GM12878 (cell line): ENCODE data around the gene ZBTB44. TPM values are rescaled to one million over a fixed set of nuclear protein-coding genes. Genes with fewer than 3 reads are reported as not detected.

Source experiments
- ATAC-seq: fragments of 200-7000 bp; cut with Tn5 transposase; 3 replicates; pipeline ENCODE4 v1.9.1; 2020; ENCODE audit warnings: mild to moderate bottlenecking, moderate library complexity
- BruUV-seq: library from RNA; stranded (reverse); fragments of 400-500 nt; replicated peaks from 2 replicates; lab custom pipeline; 2021; lab: Mats Ljungman, UMichigan
- CTCF ChIA-PET: fragments of 300-600 bp; sonication (Branson Sonifier 250); formaldehyde crosslinking; extraction: SDS; loops from one replicate; lab custom pipeline; 2021; ENCODE audit warnings: inconsistent platforms; lab: Yijun Ruan, JAX
- POLR2A ChIA-PET: fragments of 350-600 bp; formaldehyde crosslinking; extraction: SDS; loops from one replicate; lab custom pipeline; 2021; ENCODE audit warnings: inconsistent platforms; lab: Charles Lee
- RAD21 ChIA-PET: fragments of 300-600 bp; sonication (Branson Sonifier 250); formaldehyde crosslinking; loops from one replicate; lab custom pipeline; 2023; ENCODE audit warnings: antibody characterized with exemption; ENCODE audit not compliant: unreplicated experiment; lab: Charles Lee
- SMC1A ChIA-PET: fragments of 300-600 bp; sonication (Branson Sonifier 250); formaldehyde crosslinking; loops from one replicate; lab custom pipeline; 2023; ENCODE audit not compliant: unreplicated experiment, uncharacterized antibody; lab: Charles Lee
- DNase-seq: peaks from one replicate; pipeline ENCODE4 v3.0.0-alpha.2; 2011; ENCODE audit warnings: low read depth, low spot score
- FAIRE-seq: peaks from 3 replicates; lab custom pipeline; 2011; peaks lifted over from hg19 to GRCh38; lab: Jason Lieb, UNC
- H2AFZ ChIP-seq: 2 replicates; pipeline ENCODE4 v1.6.0; 2011; ENCODE audit warnings: low read depth, low read length, control low read depth; ENCODE audit not compliant: control insufficient read depth
- H3K27ac ChIP-seq: 2 replicates; pipeline ENCODE4 v1.5.1; 2011; ENCODE audit warnings: control low read depth; ENCODE audit not compliant: control insufficient read depth, insufficient read depth
- H3K27me3 ChIP-seq, 2 experiments: replicated peaks in 1 of 2; 2 replicates each; pipeline versions ENCODE4 v1.6.0 to v1.6.1; 2011; ENCODE audit warnings: low read length in 1 of 2; ENCODE audit not compliant: control insufficient read depth in 2 of 2, insufficient read depth in 2 of 2
- H3K36me3 ChIP-seq, 2 experiments: 2 replicates each; pipeline ENCODE4 v1.5.1; 2011; ENCODE audit warnings: low read length in 1 of 2; ENCODE audit not compliant: control insufficient read depth in 2 of 2, insufficient read depth in 2 of 2
- H3K4me1 ChIP-seq: 2 replicates; pipeline ENCODE4 v1.6.1; 2011; ENCODE audit warnings: mild to moderate bottlenecking, low read length, moderate library complexity, mixed read lengths; ENCODE audit not compliant: control insufficient read depth, insufficient read depth
- H3K4me2 ChIP-seq: 2 replicates; pipeline ENCODE4 v1.6.0; 2011; ENCODE audit warnings: control low read depth; ENCODE audit not compliant: control insufficient read depth, insufficient read depth
- H3K4me3 ChIP-seq: fragments of 200-600 bp; sonication (generic); 2 replicates; pipeline ENCODE4 v1.5.1; 2016
- H3K79me2 ChIP-seq: 2 replicates; pipeline ENCODE4 v1.6.0; 2011; ENCODE audit warnings: low read length; ENCODE audit not compliant: control insufficient read depth, insufficient read depth
- H3K9ac ChIP-seq: 2 replicates; pipeline ENCODE4 v1.8.0; 2011; ENCODE audit warnings: low read length, control low read depth, mixed read lengths; ENCODE audit not compliant: control insufficient read depth, insufficient read depth
- H3K9me3 ChIP-seq: replicated peaks from 3 replicates; pipeline ENCODE4 v1.5.1; 2011; ENCODE audit warnings: mild to moderate bottlenecking, low read length; ENCODE audit not compliant: control insufficient read depth, insufficient read depth
- H4K20me1 ChIP-seq: 2 replicates; pipeline ENCODE4 v1.6.0; 2011; ENCODE audit not compliant: control insufficient read depth, insufficient read depth
- BCL11A ChIP-seq: IDR thresholded peaks from 2 replicates; pipeline ENCODE4 v1.6.1; 2011; ENCODE audit warnings: low read depth, low read length
- CREM ChIP-seq: IDR thresholded peaks from 2 replicates; pipeline ENCODE4 v1.6.1; 2014; ENCODE audit warnings: antibody characterized with exemption, low read depth
- KDM1A ChIP-seq: fragments of 200-600 bp; sonication (generic); IDR thresholded peaks from 2 replicates; pipeline ENCODE4 v1.6.1; 2016; ENCODE audit warnings: borderline replicate concordance
- MEF2B ChIP-seq: fragments of 450-650 bp; IDR thresholded peaks from 2 replicates; pipeline ENCODE4 v1.6.1; 2018; ENCODE audit warnings: mild to moderate bottlenecking, moderate library complexity; ENCODE audit not compliant: partially characterized antibody, poor library complexity, severe bottlenecking
- NFYA ChIP-seq: IDR thresholded peaks from 2 replicates; pipeline ENCODE4 v1.6.1; 2011; ENCODE audit warnings: low read depth, mild to moderate bottlenecking, low read length, improper control_type of control experiment, borderline replicate concordance
- NR2F1 ChIP-seq: fragments of 450-650 bp; conservative IDR thresholded peaks from 2 replicates; pipeline ENCODE4 v1.6.1; 2017; ENCODE audit warnings: mild to moderate bottlenecking
- NRF1 ChIP-seq: conservative IDR thresholded peaks from 2 replicates; pipeline ENCODE4 v1.6.1; 2011; ENCODE audit warnings: mild to moderate bottlenecking, low read depth, low read length, improper control_type of control experiment
- SIX5 ChIP-seq: IDR thresholded peaks from 2 replicates; pipeline ENCODE4 v1.6.1; 2011; ENCODE audit warnings: mild to moderate bottlenecking, low read depth, low read length, moderate library complexity; ENCODE audit not compliant: severe bottlenecking
- SREBF1 ChIP-seq: IDR thresholded peaks from 2 replicates; pipeline ENCODE4 v1.6.1; 2012; ENCODE audit warnings: mild to moderate bottlenecking, low read length
- TBL1XR1 ChIP-seq: IDR thresholded peaks from 2 replicates; pipeline ENCODE4 v1.6.1; 2012; ENCODE audit warnings: low read depth, low read length, improper control_type of control experiment
- ZZZ3 ChIP-seq: IDR thresholded peaks from 2 replicates; pipeline ENCODE4 v1.6.1; 2011; ENCODE audit warnings: low read depth; ENCODE audit not compliant: control insufficient read depth, insufficient read length
- WGBS: methylation state at CpG from one replicate; pipeline ENCODE4 v1.1.6; 2016; ENCODE audit warnings: low lambda C conversion rate; ENCODE audit not compliant: insufficient replicate concordance, insufficient coverage; ENCODE audit errors: missing lambda C conversion rate; 5-methylcytosine and 5-hydroxymethylcytosine counted together
- in situ Hi-C: fragments of 300-500 bp; cut with MboI; formaldehyde crosslinking; loops from 9 replicates; pipeline ENCODE4 v1.14.3; 2018; ENCODE audit warnings: mixed read lengths
- intact Hi-C: fragments of 100-400 bp; cut with micrococcal nuclease; formaldehyde crosslinking; loops from one replicate; pipeline ENCODE4 v1.14.2; 2022; ENCODE audit not compliant: unreplicated experiment
- polyA plus RNA-seq, 11 experiments: library from polyadenylated mRNA; depleted of rRNA in 4 of 11; unstranded in 6 of 11; stranded (reverse) in 5 of 11; fragments of >200 nt; fragmentation: Nextera tagmentation in 4 of 11; fragmentation: Illumina TruSeq in 1 of 11; extraction: Ambion mirVana in 4 of 11; extraction: Trizol in 1 of 11; gene quantifications; 1 replicate in 1 of 11; 2 replicates in 10 of 11; pipeline versions ENCODE4 v1.2.1 to v1.2.3, GENCODE V29; 2011 to 2016; ENCODE audit warnings: inconsistent platforms in 2 of 11, missing spikeins in 2 of 11, low read depth in 1 of 11
- total RNA-seq, 4 experiments: library from RNA; depleted of rRNA in 3 of 4; stranded (reverse); fragments of >200 nt in 3 of 4; fragmentation: Illumina TruSeq in 1 of 4; extraction: Trizol in 1 of 4; gene quantifications; 2 replicates each; pipeline versions ENCODE4 v1.2.1 to v1.2.3, GENCODE V29; 2013 to 2021
- TF ChIP-seq, protein P1 (sequence below): IDR thresholded peaks from 2 replicates; pipeline ENCODE4 v1.6.1; 2012; ENCODE audit warnings: low read length, inconsistent platforms
- TF ChIP-seq, protein P2 (sequence below): fragments of 450-650 bp; IDR thresholded peaks from 2 replicates; pipeline ENCODE4 v1.6.1; 2017; ENCODE audit warnings: mild to moderate bottlenecking, moderate library complexity
- TF ChIP-seq, protein P3 (sequence below): fragments of 450-650 bp; IDR thresholded peaks from 2 replicates; pipeline ENCODE4 v1.6.1; 2016; ENCODE audit warnings: mild to moderate bottlenecking, moderate library complexity, borderline replicate concordance

Gene ZBTB44
- total and polyA plus RNA-seq, 10 of the 15 experiments (the other 5 are each of a cell fraction or from before 2014, with no cell fraction given), result 2.8 to 38.2 (median 12.2) TPM

GRCh38 chr11:130244848-130245247 is 69.9 kb downstream of the ZBTB44 start:
- H3K4me1 ChIP-seq, result peaks cover 6% of the 10 kb centered on the region; the same call in 1 of the 2 replicates
- no peak overlapping the region for H3K27ac ChIP-seq
- SMC1A ChIA-PET, result no interaction called here
- no peak overlapping the region for H3K9ac ChIP-seq
- peaks cover 0 to 2% of the 10 kb centered on the region in 2 experiments; a peak in 3 of 4 replicates for H3K36me3 ChIP-seq
- CTCF ChIA-PET, result no interaction called here
- no peaks in the 10 kb centered on the region for H3K9me3 ChIP-seq
- H2AFZ ChIP-seq, result no peak overlapping the region
- in situ Hi-C loops, result no loop called here
- no peak for DNase-seq
- H3K4me3 ChIP-seq, result no peak overlapping the region
- no peaks in the 10 kb centered on the region; the same call in none of the 2 replicates for H3K79me2 ChIP-seq
- BruUV-seq, result no TSS peak
- 95% methylated on average over 3 of the region's 3 CpGs for WGBS
- no peaks in the 10 kb centered on the region for H4K20me1 ChIP-seq
- RAD21 ChIA-PET, result no interaction called here
- no peak overlapping the region for H3K4me2 ChIP-seq
- peak; percentile 33; the same call in 1 of the 3 replicates for ATAC-seq
- POLR2A ChIA-PET, result no interaction called here
- no peaks in the 10 kb centered on the region for H3K27me3 ChIP-seq
- intact Hi-C loops, result loop anchor here (5.0 kb wide), 1 partner anchor 67 kb away; the partner anchor contains the start of gene ZBTB44
- FAIRE-seq, result no peak
- TF ChIP-seq, protein P1, sequence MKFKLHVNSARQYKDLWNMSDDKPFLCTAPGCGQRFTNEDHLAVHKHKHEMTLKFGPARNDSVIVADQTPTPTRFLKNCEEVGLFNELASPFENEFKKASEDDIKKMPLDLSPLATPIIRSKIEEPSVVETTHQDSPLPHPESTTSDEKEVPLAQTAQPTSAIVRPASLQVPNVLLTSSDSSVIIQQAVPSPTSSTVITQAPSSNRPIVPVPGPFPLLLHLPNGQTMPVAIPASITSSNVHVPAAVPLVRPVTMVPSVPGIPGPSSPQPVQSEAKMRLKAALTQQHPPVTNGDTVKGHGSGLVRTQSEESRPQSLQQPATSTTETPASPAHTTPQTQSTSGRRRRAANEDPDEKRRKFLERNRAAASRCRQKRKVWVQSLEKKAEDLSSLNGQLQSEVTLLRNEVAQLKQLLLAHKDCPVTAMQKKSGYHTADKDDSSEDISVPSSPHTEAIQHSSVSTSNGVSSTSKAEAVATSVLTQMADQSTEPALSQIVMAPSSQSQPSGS, result no peak
- TF ChIP-seq BCL11A, result no peak
- no peak for TF ChIP-seq NRF1
- no peak for TF ChIP-seq CREM
- no peak for TF ChIP-seq NR2F1
- TF ChIP-seq NFYA, result no peak
- no peak for TF ChIP-seq KDM1A
- no peak for TF ChIP-seq ZZZ3
- TF ChIP-seq SIX5, result no peak
- TF ChIP-seq, protein P2, sequence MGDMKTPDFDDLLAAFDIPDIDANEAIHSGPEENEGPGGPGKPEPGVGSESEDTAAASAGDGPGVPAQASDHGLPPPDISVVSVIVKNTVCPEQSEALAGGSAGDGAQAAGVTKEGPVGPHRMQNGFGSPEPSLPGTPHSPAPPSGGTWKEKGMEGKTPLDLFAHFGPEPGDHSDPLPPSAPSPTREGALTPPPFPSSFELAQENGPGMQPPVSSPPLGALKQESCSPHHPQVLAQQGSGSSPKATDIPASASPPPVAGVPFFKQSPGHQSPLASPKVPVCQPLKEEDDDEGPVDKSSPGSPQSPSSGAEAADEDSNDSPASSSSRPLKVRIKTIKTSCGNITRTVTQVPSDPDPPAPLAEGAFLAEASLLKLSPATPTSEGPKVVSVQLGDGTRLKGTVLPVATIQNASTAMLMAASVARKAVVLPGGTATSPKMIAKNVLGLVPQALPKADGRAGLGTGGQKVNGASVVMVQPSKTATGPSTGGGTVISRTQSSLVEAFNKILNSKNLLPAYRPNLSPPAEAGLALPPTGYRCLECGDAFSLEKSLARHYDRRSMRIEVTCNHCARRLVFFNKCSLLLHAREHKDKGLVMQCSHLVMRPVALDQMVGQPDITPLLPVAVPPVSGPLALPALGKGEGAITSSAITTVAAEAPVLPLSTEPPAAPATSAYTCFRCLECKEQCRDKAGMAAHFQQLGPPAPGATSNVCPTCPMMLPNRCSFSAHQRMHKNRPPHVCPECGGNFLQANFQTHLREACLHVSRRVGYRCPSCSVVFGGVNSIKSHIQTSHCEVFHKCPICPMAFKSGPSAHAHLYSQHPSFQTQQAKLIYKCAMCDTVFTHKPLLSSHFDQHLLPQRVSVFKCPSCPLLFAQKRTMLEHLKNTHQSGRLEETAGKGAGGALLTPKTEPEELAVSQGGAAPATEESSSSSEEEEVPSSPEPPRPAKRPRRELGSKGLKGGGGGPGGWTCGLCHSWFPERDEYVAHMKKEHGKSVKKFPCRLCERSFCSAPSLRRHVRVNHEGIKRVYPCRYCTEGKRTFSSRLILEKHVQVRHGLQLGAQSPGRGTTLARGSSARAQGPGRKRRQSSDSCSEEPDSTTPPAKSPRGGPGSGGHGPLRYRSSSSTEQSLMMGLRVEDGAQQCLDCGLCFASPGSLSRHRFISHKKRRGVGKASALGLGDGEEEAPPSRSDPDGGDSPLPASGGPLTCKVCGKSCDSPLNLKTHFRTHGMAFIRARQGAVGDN, result no peak
- TF ChIP-seq SREBF1, result no peak
- no peak for TF ChIP-seq MEF2B
- no peak for TF ChIP-seq TBL1XR1
- TF ChIP-seq, protein P3, sequence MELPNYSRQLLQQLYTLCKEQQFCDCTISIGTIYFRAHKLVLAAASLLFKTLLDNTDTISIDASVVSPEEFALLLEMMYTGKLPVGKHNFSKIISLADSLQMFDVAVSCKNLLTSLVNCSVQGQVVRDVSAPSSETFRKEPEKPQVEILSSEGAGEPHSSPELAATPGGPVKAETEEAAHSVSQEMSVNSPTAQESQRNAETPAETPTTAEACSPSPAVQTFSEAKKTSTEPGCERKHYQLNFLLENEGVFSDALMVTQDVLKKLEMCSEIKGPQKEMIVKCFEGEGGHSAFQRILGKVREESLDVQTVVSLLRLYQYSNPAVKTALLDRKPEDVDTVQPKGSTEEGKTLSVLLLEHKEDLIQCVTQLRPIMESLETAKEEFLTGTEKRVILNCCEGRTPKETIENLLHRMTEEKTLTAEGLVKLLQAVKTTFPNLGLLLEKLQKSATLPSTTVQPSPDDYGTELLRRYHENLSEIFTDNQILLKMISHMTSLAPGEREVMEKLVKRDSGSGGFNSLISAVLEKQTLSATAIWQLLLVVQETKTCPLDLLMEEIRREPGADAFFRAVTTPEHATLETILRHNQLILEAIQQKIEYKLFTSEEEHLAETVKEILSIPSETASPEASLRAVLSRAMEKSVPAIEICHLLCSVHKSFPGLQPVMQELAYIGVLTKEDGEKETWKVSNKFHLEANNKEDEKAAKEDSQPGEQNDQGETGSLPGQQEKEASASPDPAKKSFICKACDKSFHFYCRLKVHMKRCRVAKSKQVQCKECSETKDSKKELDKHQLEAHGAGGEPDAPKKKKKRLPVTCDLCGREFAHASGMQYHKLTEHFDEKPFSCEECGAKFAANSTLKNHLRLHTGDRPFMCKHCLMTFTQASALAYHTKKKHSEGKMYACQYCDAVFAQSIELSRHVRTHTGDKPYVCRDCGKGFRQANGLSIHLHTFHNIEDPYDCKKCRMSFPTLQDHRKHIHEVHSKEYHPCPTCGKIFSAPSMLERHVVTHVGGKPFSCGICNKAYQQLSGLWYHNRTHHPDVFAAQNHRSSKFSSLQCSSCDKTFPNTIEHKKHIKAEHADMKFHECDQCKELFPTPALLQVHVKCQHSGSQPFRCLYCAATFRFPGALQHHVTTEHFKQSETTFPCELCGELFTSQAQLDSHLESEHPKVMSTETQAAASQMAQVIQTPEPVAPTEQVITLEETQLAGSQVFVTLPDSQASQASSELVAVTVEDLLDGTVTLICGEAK, result no peak
